ENCODE results near the gene TSC22D1. TPM values are rescaled to one million over a fixed set of nuclear protein-coding genes. Genes with fewer than 3 reads are reported as not detected.

Gene TSC22D1
- total and polyA plus RNA-seq, 2 of the 4 experiments (the other 2 are of a cell fraction): 30.8 to 42.2 TPM

- no peak for DNase-seq
- TF ChIP-seq RAD21 (IDR thresholded peaks at IDR 0.05; ENCODE audit: low read length): no peak
- no peaks in the 10 kb centered on the region for H3K36me3 ChIP-seq (ENCODE audit: control insufficient read depth, insufficient read depth, low read length)
- ChIA-PET POLR2A (ENCODE audit: unreplicated experiment) (no interaction called here), CTCF (no interaction called here)
- no peak overlapping the region for H3K56ac ChIP-seq (ENCODE audit: extremely low read depth, insufficient read depth, low read length)
- no peaks in the 10 kb centered on the region for H3K79me1 ChIP-seq (ENCODE audit: low read depth in 1 of 2, low read length in 2 of 2)
- no peaks in the 10 kb centered on the region for H3K9me3 ChIP-seq (ENCODE audit: control insufficient read depth, insufficient read depth, low read length)
- no peak overlapping the region for H4K91ac ChIP-seq (ENCODE audit: insufficient read depth, low read depth, low read length)
- H3K4ac ChIP-seq (ENCODE audit: low read depth, low read length): no peak overlapping the region
- H2BK120ac ChIP-seq (ENCODE audit: low read depth, low read length): no peak overlapping the region
- no peak overlapping the region for H2AK5ac ChIP-seq (ENCODE audit: low read depth, low read length)
- H2AK9ac ChIP-seq (replicated peaks; ENCODE audit: low read depth, low read length, poor library complexity): no peak overlapping the region
- H4K20me1 ChIP-seq (ENCODE audit: insufficient read depth, low read length): no peaks in the 10 kb centered on the region
- H3K9ac ChIP-seq (ENCODE audit: low read depth, low read length): no peak overlapping the region
- dilution Hi-C loops (cut with HindIII; ENCODE audit: low sequenced_read_pairs, unreplicated experiment) (no loop called here), intact Hi-C loops (cut with micrococcal nuclease) (no loop called here), in situ Hi-C loops (cut with MboI; ENCODE audit: low sequenced_read_pairs) (no loop called here)
- H3K27me3 ChIP-seq (ENCODE audit: control insufficient read depth, insufficient read depth, low read length): no peaks in the 10 kb centered on the region
- no peak overlapping the region for H4K8ac ChIP-seq (ENCODE audit: low read depth in 2 of 2, low read length in 2 of 2)
- H3K9me1 ChIP-seq (ENCODE audit: insufficient read depth, low read length): no peaks in the 10 kb centered on the region
- WGBS, 2 experiments (ENCODE audit: extremely low coverage in 2 of 2, insufficient read length in 1 of 2): 100% methylated on average over 5 of the region's 11 CpGs; no CpG with 5 or more reads in 1 of the 2 experiments
- ATAC-seq (ENCODE audit: low read depth): no peak
- no peak overlapping the region for H3K14ac ChIP-seq (replicated peaks; ENCODE audit: low read depth, low read length)
- no peak overlapping the region for H2BK20ac ChIP-seq (ENCODE audit: low read depth, low read length)
- H2AFZ ChIP-seq (replicated peaks; ENCODE audit: low read length, poor library complexity): peak overlapping the region; percentile 61
- no peaks in the 10 kb centered on the region; the same call in 1 of the 2 replicates for H3K4me1 ChIP-seq (ENCODE audit: control insufficient read depth, insufficient read depth, low read length)
- H4K5ac ChIP-seq (ENCODE audit: low read depth, low read length): no peak overlapping the region
- no peak overlapping the region for H3K23ac ChIP-seq (ENCODE audit: low read depth, low read length)
- no peak overlapping the region for H3K4me2 ChIP-seq (ENCODE audit: low read depth, low read length)
- H3K4me3 ChIP-seq (ENCODE audit: insufficient read depth, low read depth, low read length): no peak overlapping the region
- no peak overlapping the region for H2BK5ac ChIP-seq (ENCODE audit: low read depth, low read length, poor library complexity, severe bottlenecking)
- H3K18ac ChIP-seq (ENCODE audit: low read depth, low read length): no peak overlapping the region
- H2BK15ac ChIP-seq (ENCODE audit: low read depth, low read length): no peak overlapping the region
- BruUV-seq (replicated peaks): no TSS peak
- H3K27ac ChIP-seq (ENCODE audit: insufficient read depth, low read length): no peak overlapping the region
Observed at GRCh38 chr13:44617648-44618047, 41.5 kb upstream of the TSC22D1 start.

All from IMR-90 (cell line).